ENCODE measurements around the gene CERS4.

The CERS4 gene

DNA sequence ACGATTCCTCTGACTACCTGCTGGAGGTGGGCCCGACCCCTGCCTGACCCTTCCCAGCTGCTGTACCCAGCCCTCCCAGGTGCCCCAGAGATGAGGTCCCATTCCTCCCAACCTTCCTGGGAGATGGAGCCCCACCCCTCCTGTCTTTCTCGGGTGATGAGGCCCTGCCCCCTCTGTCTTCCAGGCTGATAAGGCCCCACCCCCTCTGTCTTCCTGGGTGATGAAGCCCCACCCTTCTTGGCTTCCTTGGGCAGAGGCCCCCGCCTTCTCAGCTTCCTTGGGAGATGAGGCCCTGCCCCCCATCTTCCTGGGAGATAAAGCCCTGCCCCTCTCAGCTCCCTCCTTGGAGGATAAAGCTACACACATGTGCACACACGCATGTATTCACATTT, 47.9 kb downstream of the CERS4 start:
- H3K4me3 ChIP-seq (ENCODE audit: low read length) = no peak overlapping the region
- no peak overlapping the region for H3K4me2 ChIP-seq (ENCODE audit: low read length)
- H3K9me3 ChIP-seq (ENCODE audit: insufficient read depth, low read length) = no peaks in the 10 kb centered on the region
- H4K20me1 ChIP-seq (ENCODE audit: insufficient read depth, low read length) = no peaks in the 10 kb centered on the region
- H3K27me3 ChIP-seq (ENCODE audit: low read depth, low read length) = no peaks in the 10 kb centered on the region
- no peak overlapping the region for H3K27ac ChIP-seq (ENCODE audit: low read length)
- no peaks in the 10 kb centered on the region for H3K36me3 ChIP-seq (replicated peaks; ENCODE audit: low read depth, low read length)
- no peaks in the 10 kb centered on the region for H3K79me2 ChIP-seq (ENCODE audit: low read length)
- H2AFZ ChIP-seq (ENCODE audit: low read depth, low read length) = no peak overlapping the region
- H3K9ac ChIP-seq (ENCODE audit: low read length) = no peak overlapping the region
- TF ChIP-seq, protein P1, sequence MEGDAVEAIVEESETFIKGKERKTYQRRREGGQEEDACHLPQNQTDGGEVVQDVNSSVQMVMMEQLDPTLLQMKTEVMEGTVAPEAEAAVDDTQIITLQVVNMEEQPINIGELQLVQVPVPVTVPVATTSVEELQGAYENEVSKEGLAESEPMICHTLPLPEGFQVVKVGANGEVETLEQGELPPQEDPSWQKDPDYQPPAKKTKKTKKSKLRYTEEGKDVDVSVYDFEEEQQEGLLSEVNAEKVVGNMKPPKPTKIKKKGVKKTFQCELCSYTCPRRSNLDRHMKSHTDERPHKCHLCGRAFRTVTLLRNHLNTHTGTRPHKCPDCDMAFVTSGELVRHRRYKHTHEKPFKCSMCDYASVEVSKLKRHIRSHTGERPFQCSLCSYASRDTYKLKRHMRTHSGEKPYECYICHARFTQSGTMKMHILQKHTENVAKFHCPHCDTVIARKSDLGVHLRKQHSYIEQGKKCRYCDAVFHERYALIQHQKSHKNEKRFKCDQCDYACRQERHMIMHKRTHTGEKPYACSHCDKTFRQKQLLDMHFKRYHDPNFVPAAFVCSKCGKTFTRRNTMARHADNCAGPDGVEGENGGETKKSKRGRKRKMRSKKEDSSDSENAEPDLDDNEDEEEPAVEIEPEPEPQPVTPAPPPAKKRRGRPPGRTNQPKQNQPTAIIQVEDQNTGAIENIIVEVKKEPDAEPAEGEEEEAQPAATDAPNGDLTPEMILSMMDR (IDR thresholded peaks at IDR 0.05; ENCODE audit: low read depth, low read length) = no peak
- no peaks in the 10 kb centered on the region for H3K4me1 ChIP-seq (ENCODE audit: low read length)

DNA sequence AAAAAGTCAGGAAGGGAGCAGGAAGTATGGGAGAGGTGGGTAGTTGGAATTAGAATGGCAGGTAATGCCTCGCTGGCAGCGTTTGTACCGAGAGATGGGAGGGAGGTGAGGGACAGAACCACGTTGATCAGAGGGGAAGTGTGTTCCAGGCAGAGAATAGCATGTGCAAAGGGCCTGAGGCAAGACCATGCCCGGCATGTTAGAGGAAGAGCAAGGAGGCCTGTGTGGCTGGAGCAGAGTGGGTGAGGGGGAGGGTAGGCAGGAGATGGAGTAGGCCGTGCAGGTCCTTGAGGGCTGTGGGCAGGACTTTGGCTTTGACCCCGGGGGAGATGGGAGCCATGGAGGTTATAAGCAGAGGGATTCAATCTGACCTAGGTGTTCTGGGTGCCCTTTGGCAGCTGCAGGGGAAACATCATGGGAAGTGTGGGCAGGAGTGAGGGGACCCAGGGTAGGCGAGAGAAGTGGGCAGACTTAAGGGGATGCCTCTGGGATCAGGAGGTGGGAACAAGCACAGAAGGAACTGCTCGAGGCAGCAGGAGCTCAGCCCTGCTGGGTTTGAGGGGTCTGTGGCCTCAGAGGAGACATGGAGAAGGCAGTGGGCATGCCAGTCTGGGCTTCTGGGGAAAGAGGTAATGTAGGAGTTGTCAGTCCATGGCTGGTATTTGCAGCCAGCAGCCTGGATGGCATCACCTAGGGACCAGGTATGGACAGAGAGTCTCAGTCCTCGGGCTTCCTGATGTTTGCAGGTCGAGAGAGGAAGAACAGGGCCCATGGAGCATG, 50.2 kb downstream of the CERS4 start:
- no peaks in the 10 kb centered on the region for H3K9me3 ChIP-seq (ENCODE audit: insufficient read depth, low read length)
- no peak overlapping the region for H3K27ac ChIP-seq (ENCODE audit: low read length)
- no peak overlapping the region for H3K4me3 ChIP-seq (ENCODE audit: low read length)
- H4K20me1 ChIP-seq (ENCODE audit: insufficient read depth, low read length) = no peaks in the 10 kb centered on the region
- no peaks in the 10 kb centered on the region for H3K27me3 ChIP-seq (ENCODE audit: low read depth, low read length)
- no peak overlapping the region for H2AFZ ChIP-seq (ENCODE audit: low read depth, low read length)
- H3K9ac ChIP-seq (ENCODE audit: low read length) = no peak overlapping the region
- TF ChIP-seq, protein P1 (IDR thresholded peaks at IDR 0.05; ENCODE audit: low read depth, low read length) = no peak
- no peak for TF ChIP-seq EZH2phosphoT487 (IDR thresholded peaks at IDR 0.05; ENCODE audit: low read depth)
- H3K36me3 ChIP-seq (replicated peaks; ENCODE audit: low read depth, low read length) = no peaks in the 10 kb centered on the region
- no peak overlapping the region for H3K4me2 ChIP-seq (ENCODE audit: low read length)
- no peaks in the 10 kb centered on the region for H3K4me1 ChIP-seq (ENCODE audit: low read length)
- no peaks in the 10 kb centered on the region for H3K79me2 ChIP-seq (ENCODE audit: low read length)

DNA sequence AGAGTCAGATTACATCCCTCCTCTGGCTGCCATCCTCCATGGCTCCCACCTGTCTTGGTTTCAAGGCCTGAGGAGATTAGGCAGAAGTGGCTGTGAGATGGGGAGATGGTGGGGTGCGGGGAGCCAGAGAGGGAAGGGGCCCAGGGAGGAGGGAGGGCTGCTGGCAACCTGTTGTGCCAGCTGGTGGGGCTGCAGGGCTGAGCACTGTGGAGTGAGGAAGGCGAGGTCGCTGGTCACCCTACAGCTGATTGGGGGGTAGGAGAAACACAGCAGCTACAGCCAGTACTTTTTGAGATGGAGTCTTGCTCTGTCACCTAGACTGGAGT, 50.7 kb downstream of the CERS4 start:
- no peaks in the 10 kb centered on the region for H3K9me3 ChIP-seq (ENCODE audit: insufficient read depth, low read length)
- no peak overlapping the region for H3K4me2 ChIP-seq (ENCODE audit: low read length)
- H3K4me1 ChIP-seq (ENCODE audit: low read length) = no peaks in the 10 kb centered on the region
- H3K9ac ChIP-seq (ENCODE audit: low read length) = no peak overlapping the region
- no peak for TF ChIP-seq EZH2phosphoT487 (IDR thresholded peaks at IDR 0.05; ENCODE audit: low read depth)
- no peaks in the 10 kb centered on the region for H3K79me2 ChIP-seq (ENCODE audit: low read length)
- no peaks in the 10 kb centered on the region for H3K36me3 ChIP-seq (replicated peaks; ENCODE audit: low read depth, low read length)
- H2AFZ ChIP-seq (ENCODE audit: low read depth, low read length) = no peak overlapping the region
- no peak overlapping the region for H3K4me3 ChIP-seq (ENCODE audit: low read length)
- no peaks in the 10 kb centered on the region for H4K20me1 ChIP-seq (ENCODE audit: insufficient read depth, low read length)
- H3K27ac ChIP-seq (ENCODE audit: low read length) = no peak overlapping the region
- H3K27me3 ChIP-seq (ENCODE audit: low read depth, low read length) = no peaks in the 10 kb centered on the region

DNA sequence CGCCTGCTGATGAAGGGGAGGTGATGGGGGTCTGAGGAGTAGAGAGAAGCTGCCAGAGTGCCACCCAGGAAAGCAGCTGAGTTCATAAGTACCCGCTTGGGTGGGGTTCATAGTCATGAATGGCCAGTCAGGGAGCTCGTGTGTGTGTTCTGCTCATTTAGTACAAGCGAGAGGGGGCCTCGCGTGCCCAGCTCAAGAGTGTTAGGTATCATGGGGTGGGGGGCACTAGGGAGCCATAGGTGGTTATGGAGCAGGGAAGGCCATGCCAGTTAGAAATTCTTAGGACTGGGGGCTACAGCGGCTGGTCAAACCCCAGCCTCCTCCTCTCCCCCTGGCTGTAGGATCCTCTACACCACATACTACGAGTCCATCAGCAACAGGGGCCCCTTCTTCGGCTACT, 52.2 kb downstream of the CERS4 start:
- TF ChIP-seq EZH2phosphoT487 (IDR thresholded peaks at IDR 0.05; ENCODE audit: low read depth) = no peak
- TF ChIP-seq, protein P1 (IDR thresholded peaks at IDR 0.05; ENCODE audit: low read depth, low read length) = no peak
- Histone ChIP-seq H3K36me3 (replicated peaks; ENCODE audit: low read depth, low read length) (no peaks in the 10 kb centered on the region), H3K9ac (ENCODE audit: low read length) (no peak overlapping the region), H3K4me1 (ENCODE audit: low read length) (no peaks in the 10 kb centered on the region), H2AFZ (ENCODE audit: low read depth, low read length) (no peak overlapping the region), H3K27ac (ENCODE audit: low read length) (no peak overlapping the region), H3K4me2 (ENCODE audit: low read length) (no peak overlapping the region), H3K27me3 (ENCODE audit: low read depth, low read length) (no peaks in the 10 kb centered on the region), H3K9me3 (ENCODE audit: insufficient read depth, low read length) (no peaks in the 10 kb centered on the region), H3K4me3 (ENCODE audit: low read length) (no peak overlapping the region), H4K20me1 (ENCODE audit: insufficient read depth, low read length) (no peaks in the 10 kb centered on the region), H3K79me2 (ENCODE audit: low read length) (no peaks in the 10 kb centered on the region)
